Progenitor cell of endocrine pancreas (in vitro differentiated cells): ENCODE results near the gene PDZK1. TPM values are rescaled to one million over a fixed set of nuclear protein-coding genes. Genes with fewer than 3 reads are reported as not detected.

Experiments used
- DNase-seq: peaks from one replicate; pipeline ENCODE4 v3.0.0; 2021; ENCODE audit warnings: low spot score; ENCODE audit not compliant: unreplicated experiment
- H3K27ac Mint-ChIP-seq: 2 replicates; pipeline ENCODE4 v1.8.0; 2021; ENCODE audit warnings: mild to moderate bottlenecking, moderate library complexity, mixed read lengths
- H3K27me3 Mint-ChIP-seq: 2 replicates; pipeline ENCODE4 v1.8.0; 2021; ENCODE audit warnings: mixed read lengths
- H3K36me3 Mint-ChIP-seq: 2 replicates; pipeline ENCODE4 v1.8.0; 2022; ENCODE audit warnings: mixed read lengths; ENCODE audit not compliant: insufficient read depth
- H3K4me1 Mint-ChIP-seq: 2 replicates; pipeline ENCODE4 v1.8.0; 2021; ENCODE audit warnings: low read depth, mixed read lengths
- H3K4me3 Mint-ChIP-seq: 2 replicates; pipeline ENCODE4 v1.8.0; 2021; ENCODE audit warnings: low read depth, mild to moderate bottlenecking, moderate library complexity, mixed read lengths
- H3K9me3 Mint-ChIP-seq: 2 replicates; pipeline ENCODE4 v1.8.0; 2021; ENCODE audit warnings: low read depth, mixed read lengths
- long read RNA-seq: library from polyadenylated mRNA; unstranded; transcript quantifications from one replicate; pipeline ENCODE4 v2.0.0, GENCODE V29; 2020
- total RNA-seq: library from RNA; stranded (reverse); gene quantifications from 2 replicates; pipeline ENCODE4 v1.2.1, GENCODE V29; 2021
- TF ChIP-seq, protein P1 (sequence below): fragments of 200-600 bp; sonication (generic); IDR thresholded peaks from one replicate; pipeline ENCODE4 v1.5.0; 2021; ENCODE audit warnings: antibody characterized with exemption, mild to moderate bottlenecking; ENCODE audit not compliant: unreplicated experiment

Gene PDZK1
- total RNA-seq = 25.0 and 26.2 TPM in 2 replicates
- long read RNA-seq, transcript PDZK1-202 (9 exons, 2,230 nt) = major isoform, 198 of 272 reads
- long read RNA-seq, partial matches to known transcripts = 23 of 272 reads
- long read RNA-seq, other reads (novel, unspliced or antisense) = 50 of 272 reads

GRCh38 chr1:145707183-145707867 is at the start of gene PDZK1:
PDZK1 (minus strand) TSS chr1:145707368; CDS start chr1:145688021, 19,347 bp downstream.
- DNase-seq = no peak
- H3K27ac Mint-ChIP-seq = peak within 1 kb of the TSS; percentile 76
- peak within 1 kb of the TSS; percentile 66 for H3K4me3 Mint-ChIP-seq
- no peaks in the 10 kb centered on the region for H3K27me3 Mint-ChIP-seq
- H3K36me3 Mint-ChIP-seq = no peaks in the 10 kb centered on the region
- TF ChIP-seq, protein P1, sequence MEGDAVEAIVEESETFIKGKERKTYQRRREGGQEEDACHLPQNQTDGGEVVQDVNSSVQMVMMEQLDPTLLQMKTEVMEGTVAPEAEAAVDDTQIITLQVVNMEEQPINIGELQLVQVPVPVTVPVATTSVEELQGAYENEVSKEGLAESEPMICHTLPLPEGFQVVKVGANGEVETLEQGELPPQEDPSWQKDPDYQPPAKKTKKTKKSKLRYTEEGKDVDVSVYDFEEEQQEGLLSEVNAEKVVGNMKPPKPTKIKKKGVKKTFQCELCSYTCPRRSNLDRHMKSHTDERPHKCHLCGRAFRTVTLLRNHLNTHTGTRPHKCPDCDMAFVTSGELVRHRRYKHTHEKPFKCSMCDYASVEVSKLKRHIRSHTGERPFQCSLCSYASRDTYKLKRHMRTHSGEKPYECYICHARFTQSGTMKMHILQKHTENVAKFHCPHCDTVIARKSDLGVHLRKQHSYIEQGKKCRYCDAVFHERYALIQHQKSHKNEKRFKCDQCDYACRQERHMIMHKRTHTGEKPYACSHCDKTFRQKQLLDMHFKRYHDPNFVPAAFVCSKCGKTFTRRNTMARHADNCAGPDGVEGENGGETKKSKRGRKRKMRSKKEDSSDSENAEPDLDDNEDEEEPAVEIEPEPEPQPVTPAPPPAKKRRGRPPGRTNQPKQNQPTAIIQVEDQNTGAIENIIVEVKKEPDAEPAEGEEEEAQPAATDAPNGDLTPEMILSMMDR = no peak
- H3K9me3 Mint-ChIP-seq = peaks cover 3% of the 10 kb centered on the region
- peaks cover 29% of the 10 kb centered on the region for H3K4me1 Mint-ChIP-seq

- H3K9me3 Mint-ChIP-seq = no peaks in the 10 kb centered on the region
- H3K4me3 Mint-ChIP-seq = no peak overlapping the region
- H3K27ac Mint-ChIP-seq = no peak overlapping the region
- H3K27me3 Mint-ChIP-seq = no peaks in the 10 kb centered on the region
- TF ChIP-seq, protein P1 = no peak
- no peak for DNase-seq
- H3K36me3 Mint-ChIP-seq = peaks cover 21% of the 10 kb centered on the region
- no peaks in the 10 kb centered on the region for H3K4me1 Mint-ChIP-seq
Observed at GRCh38 chr1:145751491-145752037, 44.4 kb upstream of the PDZK1 start.

- Mint-ChIP-seq H3K27ac (no peak overlapping the region), H3K9me3 (no peaks in the 10 kb centered on the region), H3K4me1 (no peaks in the 10 kb centered on the region), H3K27me3 (no peaks in the 10 kb centered on the region), H3K36me3 (peaks cover 23% of the 10 kb centered on the region), H3K4me3 (no peak overlapping the region)
- DNase-seq = no peak
- TF ChIP-seq, protein P1 = no peak
Observed at GRCh38 chr1:145750426-145750825, 43.3 kb upstream of the PDZK1 start.

DNA sequence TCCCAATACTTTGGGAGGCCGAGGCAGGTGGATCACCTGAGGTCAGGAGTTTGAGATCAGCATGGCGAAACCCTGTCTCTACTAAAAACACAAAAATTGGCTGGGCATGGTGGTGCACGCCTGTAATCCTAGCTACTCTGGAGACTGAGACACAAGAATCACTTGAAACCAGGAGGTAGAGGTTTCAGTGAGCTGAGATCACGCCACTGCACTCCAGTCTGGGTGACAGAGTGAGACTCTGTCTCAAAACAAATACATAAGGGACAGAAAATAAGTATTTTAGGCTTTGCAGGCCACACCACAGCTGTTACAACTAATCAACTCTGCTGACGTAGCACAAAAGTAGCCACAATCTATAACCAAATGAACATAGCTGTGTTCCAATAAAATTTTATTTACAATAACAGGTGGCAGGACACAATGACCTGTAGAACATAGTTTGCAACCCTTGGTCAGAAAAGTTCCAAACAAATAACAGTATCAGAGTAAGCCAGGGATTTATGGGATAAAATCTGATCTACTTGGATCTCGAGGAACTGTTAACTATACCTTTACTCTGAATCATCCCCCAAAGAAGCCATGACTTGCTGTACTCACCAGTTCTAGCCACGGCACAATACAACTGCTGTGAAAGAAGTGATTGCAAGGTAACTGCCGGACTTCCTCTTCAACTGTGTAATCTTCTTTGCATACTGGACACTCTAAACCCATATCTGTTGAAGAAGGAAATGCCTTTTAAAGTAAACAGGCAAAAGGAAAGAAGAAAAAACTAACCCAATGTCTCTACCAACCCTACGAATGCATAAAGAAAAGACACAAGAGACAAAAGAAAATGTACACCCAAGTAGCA is 40.5 kb upstream of the PDZK1 start:
- no peak overlapping the region for H3K4me3 Mint-ChIP-seq
- no peaks in the 10 kb centered on the region for H3K4me1 Mint-ChIP-seq
- no peak for DNase-seq
- H3K27ac Mint-ChIP-seq = no peak overlapping the region
- TF ChIP-seq, protein P1 = no peak
- H3K9me3 Mint-ChIP-seq = no peaks in the 10 kb centered on the region
- H3K27me3 Mint-ChIP-seq = no peaks in the 10 kb centered on the region
- peaks cover 36% of the 10 kb centered on the region for H3K36me3 Mint-ChIP-seq

- Mint-ChIP-seq H3K27ac (peak overlapping the region; percentile 60), H3K4me1 (peaks cover 12% of the 10 kb centered on the region), H3K4me3 (no peak overlapping the region), H3K27me3 (no peaks in the 10 kb centered on the region), H3K36me3 (peaks cover 24% of the 10 kb centered on the region), H3K9me3 (no peaks in the 10 kb centered on the region)
- no peak for DNase-seq
- TF ChIP-seq, protein P1 = no peak
Observed at GRCh38 chr1:145740269-145740668, 33.1 kb upstream of the PDZK1 start.
